CD4-positive, alpha-beta T cell treated with Interleukin-17A for 4 hours (primary cell): ENCODE data around the gene FLT4.

Experiments used
- DNase-seq: peaks from one replicate; pipeline ENCODE4 v3.0.0-alpha.2; 2020; ENCODE audit warnings: mixed read lengths

The FLT4 gene

GRCh38 chr5:180603076-180603594, 46.3 kb downstream of the FLT4 start:
- DNase-seq = no peak

- DNase-seq = no peak
Observed at GRCh38 chr5:180602481-180603075, 46.8 kb downstream of the FLT4 start.

- DNase-seq = no peak
Observed at GRCh38 chr5:180601591-180602480, 47.6 kb downstream of the FLT4 start.

- DNase-seq = no peak
Observed at GRCh38 chr5:180600554-180601041, 48.8 kb downstream of the FLT4 start.

DNA sequence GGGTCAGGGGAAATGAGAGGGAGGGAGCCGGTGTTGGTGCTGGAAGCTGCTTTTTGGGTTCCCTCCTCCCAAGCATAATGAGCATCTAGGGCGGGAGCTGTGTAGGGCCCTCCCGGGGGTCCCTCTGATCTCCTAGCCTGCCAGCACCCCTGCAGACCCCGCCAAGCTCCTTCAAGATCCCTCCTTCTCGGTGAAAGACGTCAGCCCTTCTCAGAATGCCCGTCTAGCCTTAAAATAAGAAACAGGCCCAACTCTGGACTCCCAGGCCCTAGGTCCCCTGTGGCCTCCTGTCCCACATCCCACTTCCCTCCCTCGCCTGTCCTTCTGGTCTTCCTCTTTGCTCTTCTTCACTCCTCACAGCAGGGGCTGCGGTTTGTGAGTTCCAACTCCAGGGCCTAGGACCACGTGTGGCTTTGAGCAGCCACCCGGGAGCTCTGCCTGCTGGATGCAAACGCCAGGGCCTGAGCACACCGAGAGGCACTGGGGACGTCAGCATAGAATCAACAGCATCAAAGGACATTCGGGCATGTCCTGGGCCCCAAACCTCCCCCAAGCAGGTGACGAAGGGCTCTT, 49.3 kb downstream of the FLT4 start:
- no peak for DNase-seq

DNA sequence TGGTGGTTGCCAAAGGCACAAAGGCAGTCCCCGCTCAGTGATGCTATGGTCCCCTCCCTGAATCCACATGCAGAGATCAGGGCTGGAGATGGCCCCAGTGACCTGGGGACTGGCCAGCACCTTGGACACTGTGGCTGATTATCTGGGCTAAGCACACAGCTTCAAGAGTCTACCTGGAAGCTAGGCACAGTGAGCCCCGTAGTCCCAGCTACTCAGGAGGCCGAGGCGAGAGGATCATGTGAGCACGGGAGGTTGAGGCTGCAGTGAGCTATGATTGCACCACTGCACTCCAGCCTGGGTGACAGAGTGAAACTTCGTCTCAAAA, 49.8 kb downstream of the FLT4 start:
- DNase-seq = no peak

DNA sequence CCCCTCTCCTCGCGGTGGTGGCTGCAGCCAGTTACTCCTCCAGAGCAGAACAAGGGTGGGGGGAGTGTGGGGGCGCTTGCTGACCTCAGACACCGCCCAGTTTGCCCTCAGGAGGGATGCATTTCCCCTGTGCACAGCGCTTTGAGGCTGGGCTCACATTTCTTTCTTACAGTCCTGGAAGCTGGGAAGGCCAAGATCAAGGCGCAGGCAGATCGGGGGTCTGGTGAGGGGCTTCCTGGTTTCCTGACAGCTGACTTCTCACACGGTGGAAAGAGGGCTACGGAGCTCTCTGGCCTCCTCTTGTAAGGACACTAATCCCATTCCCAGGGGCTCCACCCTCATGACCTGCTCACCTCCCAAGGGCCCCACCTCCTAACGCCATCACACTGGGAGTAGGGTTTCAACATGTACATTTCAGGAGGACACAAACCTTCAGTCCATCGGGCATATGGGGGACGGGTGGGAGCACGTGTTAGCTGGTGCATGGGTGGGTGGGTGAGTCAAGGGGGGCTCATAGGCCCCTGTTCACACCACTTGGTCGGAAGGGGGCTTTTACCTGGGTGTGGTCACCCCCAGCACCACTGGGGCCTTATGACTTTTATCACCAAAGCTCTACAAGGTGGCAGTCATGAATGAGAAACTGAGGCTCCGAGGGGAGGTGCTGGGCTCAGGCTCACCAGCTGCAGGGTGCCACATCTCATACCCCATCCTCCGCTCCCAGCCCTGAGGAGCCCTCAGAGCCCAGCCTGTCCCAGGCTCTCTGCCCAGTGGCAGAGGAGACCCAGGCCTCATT, 50.4 kb downstream of the FLT4 start:
- no peak for DNase-seq

DNA sequence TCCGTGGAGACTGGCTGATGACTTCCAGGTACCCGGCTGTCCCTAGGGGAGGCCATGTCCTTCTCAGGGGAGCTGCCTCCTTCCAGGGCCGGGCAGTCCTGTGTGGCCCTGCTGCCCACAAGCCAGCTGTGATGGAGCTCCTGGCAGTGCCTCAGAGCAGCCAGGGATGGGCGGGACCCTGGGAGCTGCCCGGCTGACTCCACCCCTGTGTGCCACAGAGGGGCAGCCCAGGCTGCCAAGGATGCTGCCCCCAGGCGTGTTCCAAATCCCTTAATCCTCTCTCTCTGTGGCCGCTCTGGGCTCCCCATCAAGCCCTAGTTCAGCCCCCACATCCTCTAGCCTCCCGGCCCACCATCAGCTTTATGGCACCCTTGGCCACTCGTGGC, 51.1 kb downstream of the FLT4 start:
- DNase-seq = no peak

- no peak for DNase-seq
Observed at GRCh38 chr5:180596668-180597231, 52.6 kb downstream of the FLT4 start.

DNA sequence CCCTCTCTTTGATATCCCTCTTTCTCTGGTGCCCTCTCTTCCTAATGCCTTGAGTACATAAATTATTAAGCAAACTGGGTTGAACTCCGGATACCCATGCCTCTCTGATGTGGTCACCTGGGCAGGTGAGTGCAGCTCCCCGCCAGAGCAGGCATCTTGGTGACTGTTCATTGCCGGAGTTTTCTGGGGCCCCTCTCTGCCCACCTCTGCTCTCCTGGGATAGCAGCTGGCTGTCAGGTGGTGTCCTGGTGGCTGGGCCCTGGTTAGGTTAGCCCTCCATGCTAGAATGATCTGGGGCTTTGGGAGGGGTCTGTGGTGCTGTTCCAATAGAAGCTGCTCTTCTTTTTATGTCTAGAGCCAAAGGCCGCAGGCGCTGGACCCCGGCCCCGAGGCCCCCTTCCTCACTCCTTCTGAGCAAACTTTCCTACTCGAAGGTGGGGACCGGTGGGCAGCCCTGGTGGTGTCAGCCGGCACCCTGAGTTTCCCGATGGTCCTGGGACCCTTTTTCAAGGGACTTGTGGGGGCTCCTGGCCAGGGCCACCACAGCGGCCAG, 53.2 kb downstream of the FLT4 start:
- no peak for DNase-seq

- no peak for DNase-seq
Observed at GRCh38 chr5:180595381-180596114, 53.9 kb downstream of the FLT4 start.

DNA sequence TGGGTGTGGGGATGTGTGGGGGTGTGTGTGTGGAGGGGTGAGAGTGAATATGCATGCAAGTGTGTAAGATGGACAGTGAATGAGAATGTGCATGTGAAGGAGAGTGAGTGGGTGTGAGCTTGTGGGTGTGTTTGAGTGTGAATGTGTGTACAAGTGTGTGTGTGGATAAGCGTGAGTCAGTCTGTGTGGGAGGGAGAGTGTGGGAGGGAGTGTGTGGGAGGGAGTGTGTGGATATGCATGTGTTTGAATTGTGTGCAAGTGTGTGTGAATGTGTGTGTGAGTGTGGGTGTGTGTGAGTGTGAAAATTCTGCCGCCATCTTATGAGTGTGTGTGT, 54.4 kb downstream of the FLT4 start:
- no peak for DNase-seq

DNA sequence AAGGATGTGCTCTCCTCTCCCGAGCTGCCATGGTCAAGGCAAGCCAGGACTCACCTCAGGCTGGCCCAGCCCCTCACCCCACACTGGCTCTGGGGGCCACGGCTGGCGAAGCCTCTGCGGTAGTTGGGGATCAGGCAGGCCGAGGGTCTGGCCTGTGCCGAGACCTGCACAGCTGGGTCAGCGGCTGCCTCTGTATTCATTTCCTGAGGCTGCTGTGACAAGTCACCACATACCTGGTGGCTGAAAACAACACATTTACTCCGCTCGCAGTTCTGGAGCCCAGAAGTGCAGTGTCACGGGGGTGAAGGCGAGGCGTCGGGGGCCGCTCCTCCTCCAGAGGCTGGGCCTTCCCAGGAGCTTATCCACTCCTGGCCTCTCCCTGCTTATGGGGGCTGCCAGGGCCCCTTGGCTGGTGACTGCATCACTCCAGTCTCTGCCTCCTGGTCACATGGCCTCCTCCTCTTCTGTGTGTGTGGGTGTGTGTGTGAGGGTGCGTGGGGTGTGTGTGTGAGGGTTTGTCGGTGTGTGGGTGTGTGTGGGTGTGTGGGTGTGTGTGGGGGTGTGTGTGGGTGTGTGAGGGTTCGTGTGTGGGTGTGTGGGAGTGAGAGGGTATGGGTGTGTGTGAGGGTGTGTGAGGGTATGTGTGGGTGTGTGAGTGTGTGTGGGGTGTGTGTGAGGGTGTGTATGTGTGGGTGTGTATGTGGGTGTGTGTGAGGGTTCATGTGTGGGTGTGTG, 54.9 kb downstream of the FLT4 start:
- no peak for DNase-seq

DNA sequence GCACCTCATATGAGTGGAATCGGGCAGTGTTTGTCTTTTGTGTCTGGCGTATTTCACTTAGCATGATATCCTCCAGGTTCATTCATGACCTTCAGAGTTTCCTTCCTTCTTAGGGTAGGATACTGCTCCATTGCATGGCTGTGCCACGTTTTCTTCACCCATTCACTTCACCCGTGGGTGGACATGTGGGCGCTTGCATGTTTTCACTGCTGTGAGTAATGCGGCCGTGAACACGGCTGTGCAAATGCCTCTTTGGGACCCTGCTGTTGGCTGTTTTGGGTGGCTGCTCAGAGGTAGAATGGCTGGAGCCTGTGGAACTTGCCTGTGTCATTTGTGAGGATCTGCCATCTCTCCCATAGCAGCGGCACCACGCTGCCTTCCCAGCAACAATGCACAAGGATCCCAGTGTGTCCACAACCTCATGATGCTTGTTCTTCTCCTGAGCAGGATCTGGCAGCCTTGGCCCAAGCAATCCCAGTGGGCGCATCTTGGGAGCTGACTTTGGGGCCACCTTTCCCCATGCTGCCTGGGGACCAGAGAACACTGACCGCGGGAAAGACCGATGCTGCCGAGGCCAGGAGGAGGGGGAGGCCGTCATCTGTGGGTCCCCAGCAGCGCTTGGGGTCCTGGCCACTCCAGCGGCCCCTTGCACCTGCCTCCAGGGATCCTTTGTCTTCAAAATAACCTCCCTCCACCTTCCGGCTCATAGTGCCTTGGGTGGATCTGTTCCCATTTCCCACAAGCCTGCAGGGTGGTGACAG, 55.8 kb downstream of the FLT4 start:
- DNase-seq = no peak

- DNase-seq = no peak
Observed at GRCh38 chr5:180592176-180592575, 57.2 kb downstream of the FLT4 start.

DNA sequence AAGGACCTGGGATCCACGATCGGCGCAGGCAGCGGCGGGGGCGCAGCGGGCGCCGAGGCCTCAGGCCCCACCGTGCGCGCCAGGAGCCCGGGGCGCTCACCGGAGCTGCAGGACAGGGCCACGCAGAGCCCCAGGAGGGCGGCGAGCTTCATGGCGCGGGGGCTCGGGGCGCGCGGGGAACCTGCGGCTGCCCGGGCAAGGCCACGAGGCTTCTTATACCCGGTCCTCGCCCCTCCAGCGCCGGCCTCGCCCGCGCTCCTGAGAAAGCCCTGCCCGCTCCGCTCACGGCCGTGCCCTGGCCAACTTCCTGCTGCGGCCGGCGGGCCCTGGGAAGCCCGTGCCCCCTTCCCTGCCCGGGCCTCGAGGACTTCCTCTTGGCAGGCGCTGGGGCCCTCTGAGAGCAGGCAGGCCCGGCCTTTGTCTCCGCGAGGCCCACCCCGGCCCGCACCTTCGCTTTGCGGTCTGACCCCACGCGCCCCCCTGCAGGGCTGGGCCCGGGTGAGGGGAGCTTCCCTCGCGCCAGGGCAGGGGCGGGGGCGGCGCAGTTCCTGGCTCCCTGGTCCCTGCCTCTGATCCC, 58.0 kb downstream of the FLT4 start, which contains the start of gene SCGB3A1:
TSS of gene SCGB3A1 (minus strand) at position 189 of the 577 bp plus-strand sequence. CDS start at position 152, 37 bp downstream.
- DNase-seq = no peak

GRCh38 chr5:180590543-180591310, 58.7 kb downstream of the FLT4 start:
- DNase-seq = no peak

GRCh38 chr5:180589771-180590542, 59.4 kb downstream of the FLT4 start:
- DNase-seq = no peak
